ENCODE results near the gene PRRX1.

PRRX1 gene

GRCh38 chr1:170769691-170770090, 105.8 kb downstream of the PRRX1 start:
- DNase-seq (ENCODE audit: low spot score) = no peak

- DNase-seq (ENCODE audit: low spot score) = no peak
Observed at GRCh38 chr1:170770254-170770653, 106.3 kb downstream of the PRRX1 start.

GRCh38 chr1:170776252-170776651, 112.3 kb downstream of the PRRX1 start:
- DNase-seq (ENCODE audit: low spot score) = peak; percentile 36

GRCh38 chr1:170776777-170777176, 112.8 kb downstream of the PRRX1 start:
- no peak for DNase-seq (ENCODE audit: low spot score)
